Keratinocyte (primary cell): ENCODE measurements around the gene TBC1D3B.

ENCODE experiments used
- EZH2 ChIP-seq: IDR thresholded peaks from one replicate; pipeline ENCODE4 v1.6.1; 2012; ENCODE audit warnings: inconsistent platforms, mild to moderate bottlenecking, low read length, moderate library complexity
- TF ChIP-seq, protein P1 (sequence below), 3 experiments: IDR thresholded peaks in 1 of 3; conservative IDR thresholded peaks in 1 of 3; optimal IDR thresholded peaks in 1 of 3; 2 replicates in 2 of 3; 3 replicates in 1 of 3; pipeline versions ENCODE3 to v1.5.1; 2011; ENCODE audit warnings: low read length in 3 of 3, mild to moderate bottlenecking in 3 of 3, moderate library complexity in 2 of 3, control low read depth in 1 of 3, inconsistent platforms in 1 of 3; ENCODE audit not compliant: insufficient read depth in 2 of 3; ENCODE audit errors: extremely low read depth in 1 of 3

DNA sequence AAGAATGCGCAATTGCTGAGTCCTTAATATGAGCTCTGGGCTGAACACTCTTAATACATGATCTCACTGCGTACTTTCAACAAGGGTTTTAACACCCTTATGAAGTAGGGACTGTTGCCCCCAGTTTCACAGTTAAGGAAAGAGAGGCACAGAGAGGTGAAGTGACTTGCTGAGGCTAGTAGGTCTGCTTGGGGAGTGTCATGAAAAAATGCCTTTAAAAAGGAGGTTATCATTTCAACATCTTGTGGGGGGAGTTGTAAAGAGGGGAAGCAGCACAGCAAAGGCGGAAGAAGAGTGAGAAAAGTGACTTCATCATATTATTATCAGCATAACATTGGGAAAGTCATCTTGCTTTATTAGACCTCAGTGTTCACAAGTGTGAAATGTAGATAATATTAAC, 36.5 kb upstream of the TBC1D3B start:
- TF ChIP-seq, protein P1, sequence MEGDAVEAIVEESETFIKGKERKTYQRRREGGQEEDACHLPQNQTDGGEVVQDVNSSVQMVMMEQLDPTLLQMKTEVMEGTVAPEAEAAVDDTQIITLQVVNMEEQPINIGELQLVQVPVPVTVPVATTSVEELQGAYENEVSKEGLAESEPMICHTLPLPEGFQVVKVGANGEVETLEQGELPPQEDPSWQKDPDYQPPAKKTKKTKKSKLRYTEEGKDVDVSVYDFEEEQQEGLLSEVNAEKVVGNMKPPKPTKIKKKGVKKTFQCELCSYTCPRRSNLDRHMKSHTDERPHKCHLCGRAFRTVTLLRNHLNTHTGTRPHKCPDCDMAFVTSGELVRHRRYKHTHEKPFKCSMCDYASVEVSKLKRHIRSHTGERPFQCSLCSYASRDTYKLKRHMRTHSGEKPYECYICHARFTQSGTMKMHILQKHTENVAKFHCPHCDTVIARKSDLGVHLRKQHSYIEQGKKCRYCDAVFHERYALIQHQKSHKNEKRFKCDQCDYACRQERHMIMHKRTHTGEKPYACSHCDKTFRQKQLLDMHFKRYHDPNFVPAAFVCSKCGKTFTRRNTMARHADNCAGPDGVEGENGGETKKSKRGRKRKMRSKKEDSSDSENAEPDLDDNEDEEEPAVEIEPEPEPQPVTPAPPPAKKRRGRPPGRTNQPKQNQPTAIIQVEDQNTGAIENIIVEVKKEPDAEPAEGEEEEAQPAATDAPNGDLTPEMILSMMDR (optimal IDR thresholded peaks at IDR 0.05 in 1 of 3, IDR thresholded peaks at IDR 0.05 in 1 of 3, conservative IDR thresholded peaks at IDR 0.05 in 1 of 3; ENCODE audit: extremely low read depth in 1 of 3, insufficient read depth in 2 of 3, low read length in 3 of 3) = no peak
- TF ChIP-seq EZH2 = no peak
